ENCODE data around the gene IKZF2.
"Not testable (repeated sequence)": the region's sequence is repeated elsewhere in the genome, so short reads cannot be mapped to it uniquely, and the experiment has no call there.

The IKZF2 gene

DNA sequence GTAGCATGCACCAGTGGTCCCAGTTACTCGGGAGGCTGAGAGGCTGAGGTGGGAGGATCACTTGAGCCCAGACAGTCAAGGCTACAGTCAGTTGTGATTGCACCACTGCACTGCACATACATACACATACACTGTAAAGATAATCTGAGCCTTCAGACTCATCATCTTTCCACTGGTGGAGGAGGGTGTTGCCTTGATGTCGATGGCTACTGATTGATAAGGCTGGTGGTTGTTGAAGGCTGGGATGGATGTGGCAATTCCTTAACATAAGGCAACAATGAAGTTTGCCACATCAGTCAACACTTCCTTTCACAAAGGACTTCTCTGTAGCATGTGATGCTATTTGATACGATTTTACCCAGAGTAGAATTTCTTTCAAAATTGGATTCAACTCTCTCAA lies 118.8 kb downstream of the IKZF2 start:
- no peak for DNase-seq

DNA sequence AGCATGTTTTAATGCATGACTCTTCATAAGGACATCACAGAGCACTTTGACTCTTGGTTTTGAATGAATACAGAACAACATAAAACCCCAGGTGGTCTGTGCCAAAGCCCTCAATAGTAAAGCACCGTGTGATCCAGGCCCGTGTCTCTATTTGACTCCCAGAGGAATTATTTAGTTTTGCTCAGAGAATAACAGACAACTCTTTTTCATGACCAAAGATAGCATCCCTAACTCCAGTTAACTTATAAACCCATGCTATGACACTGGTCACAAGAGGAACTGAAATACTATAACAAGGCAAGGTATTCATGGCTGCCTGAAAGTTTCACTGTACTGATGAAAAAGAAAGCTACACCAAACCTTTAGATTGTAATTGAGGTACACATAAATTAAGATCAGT lies 128.4 kb downstream of the IKZF2 start:
- no peak for DNase-seq

DNA sequence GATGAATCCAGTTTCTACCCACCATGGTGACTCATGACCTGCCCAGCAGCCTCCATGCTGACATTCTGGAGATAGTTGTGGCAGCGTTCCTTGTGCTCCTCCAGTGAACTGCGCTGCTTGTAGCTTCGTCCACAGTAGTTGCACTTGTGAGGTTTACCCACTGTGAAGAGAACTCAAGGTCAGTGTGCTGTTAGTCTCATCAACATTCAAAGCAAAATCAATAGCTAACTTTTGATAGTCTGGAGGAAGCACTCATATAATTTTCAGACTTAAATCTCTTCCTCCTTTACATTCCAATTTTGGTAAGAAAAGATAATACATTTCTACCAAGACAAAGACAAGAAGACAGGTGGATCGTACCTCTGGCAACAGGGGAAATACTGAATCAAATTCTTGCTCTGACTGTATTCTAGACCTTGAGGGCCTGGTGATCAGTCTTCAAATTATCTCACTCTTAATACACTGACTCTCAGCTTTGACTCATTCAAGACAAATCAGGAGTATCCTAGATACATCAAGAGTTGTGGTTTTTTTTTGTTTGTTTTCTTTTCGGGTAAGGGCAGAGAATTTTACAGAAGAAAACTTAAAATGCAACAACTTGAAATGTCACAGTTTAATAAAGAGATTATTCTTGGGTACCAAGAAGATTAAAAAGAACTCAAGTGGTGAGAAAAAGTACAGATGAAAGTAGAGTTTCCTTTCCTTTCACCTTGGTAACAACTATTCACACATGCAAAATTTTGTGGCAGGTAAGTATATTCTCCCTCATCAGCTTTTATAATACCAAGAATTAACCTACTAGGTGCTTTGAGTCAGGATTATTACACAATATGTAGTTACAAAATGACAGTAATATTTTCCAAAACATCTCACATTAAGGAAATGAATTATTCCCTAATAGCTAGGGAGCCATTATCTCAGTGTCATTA lies 129.2 kb downstream of the IKZF2 start:
- no peak for DNase-seq

DNA sequence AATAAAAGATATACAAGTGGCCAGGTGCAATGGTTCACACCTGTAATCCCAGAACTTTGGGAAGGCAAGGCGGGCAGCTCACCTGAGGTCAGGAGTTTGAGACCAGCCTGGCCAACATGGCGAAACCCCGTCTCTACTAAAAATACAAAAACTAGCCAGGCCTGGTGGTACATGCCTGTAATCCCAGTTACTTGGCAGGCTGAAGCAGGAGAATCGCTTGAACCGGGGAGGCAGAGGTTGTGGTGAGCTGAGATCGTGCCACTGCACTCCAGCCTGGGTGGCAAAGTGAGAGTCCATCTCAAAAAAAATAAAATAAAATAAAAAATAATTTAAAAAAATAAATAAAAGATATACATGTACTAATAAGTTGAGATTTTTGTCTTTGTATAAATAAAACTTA lies 130.5 kb downstream of the IKZF2 start:
- DNase-seq: not testable (repeated sequence)

DNA sequence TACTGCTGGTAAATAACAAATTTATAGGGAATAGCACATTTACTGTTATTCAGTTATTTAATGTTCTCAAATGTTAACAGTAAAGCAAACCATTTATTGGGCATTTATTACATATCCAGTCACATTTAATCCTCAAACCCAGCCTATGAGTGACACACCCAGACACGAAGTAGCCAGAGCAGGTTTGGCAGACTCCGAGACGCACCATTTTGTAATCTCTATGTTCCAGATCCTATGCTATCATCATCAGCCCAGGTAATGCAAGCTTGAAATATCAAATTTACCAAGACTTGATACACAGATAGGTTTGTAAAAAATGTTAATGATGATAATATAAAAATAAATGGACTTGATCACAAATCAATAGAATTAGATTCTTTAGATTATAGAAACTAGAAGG lies 131.1 kb downstream of the IKZF2 start:
- no peak for DNase-seq

DNA sequence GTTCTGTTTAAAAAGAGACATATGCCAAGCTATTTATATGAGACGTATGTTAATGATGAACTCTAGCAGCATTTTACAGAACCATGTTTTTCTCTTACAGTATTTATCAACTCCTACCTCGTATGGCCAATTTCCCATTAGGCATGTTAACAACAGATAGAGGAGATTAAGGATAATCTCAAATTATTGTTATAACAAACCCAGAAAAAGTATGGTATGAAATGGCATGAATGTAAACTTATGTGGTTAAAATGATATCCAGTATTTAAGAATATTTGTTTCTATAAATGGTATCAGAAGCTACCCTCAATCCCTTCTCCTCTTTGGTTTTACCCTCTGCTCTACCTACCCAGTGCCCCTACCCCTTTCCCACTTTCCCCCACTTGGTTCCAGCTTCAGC lies 132.0 kb downstream of the IKZF2 start:
- no peak for DNase-seq

DNA sequence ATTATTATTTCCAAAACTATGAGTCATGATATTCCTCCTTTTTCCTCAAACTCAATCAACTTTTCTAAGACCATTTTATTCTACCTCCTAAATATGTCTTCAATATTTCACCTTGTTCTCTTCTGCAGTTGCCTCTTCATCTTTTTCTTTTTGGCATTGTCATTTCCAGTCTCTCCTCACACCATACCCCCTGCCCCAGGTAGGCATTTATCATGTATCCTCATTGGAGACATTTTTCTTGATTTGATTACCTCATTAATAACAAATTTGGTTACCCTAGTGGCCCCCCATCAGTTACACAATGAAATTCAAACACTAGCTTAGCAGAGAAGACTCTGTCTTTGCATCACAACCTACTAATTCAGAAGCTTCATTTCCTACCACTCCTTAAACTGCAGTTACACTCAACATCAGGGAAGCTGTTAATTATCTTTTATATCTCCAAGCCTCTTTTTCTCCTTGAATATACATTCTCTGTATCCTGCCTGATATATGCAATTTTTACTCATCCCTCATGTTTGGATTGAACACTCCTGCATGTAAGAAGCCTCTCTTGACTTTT lies 133.0 kb downstream of the IKZF2 start:
- DNase-seq: no peak

DNA sequence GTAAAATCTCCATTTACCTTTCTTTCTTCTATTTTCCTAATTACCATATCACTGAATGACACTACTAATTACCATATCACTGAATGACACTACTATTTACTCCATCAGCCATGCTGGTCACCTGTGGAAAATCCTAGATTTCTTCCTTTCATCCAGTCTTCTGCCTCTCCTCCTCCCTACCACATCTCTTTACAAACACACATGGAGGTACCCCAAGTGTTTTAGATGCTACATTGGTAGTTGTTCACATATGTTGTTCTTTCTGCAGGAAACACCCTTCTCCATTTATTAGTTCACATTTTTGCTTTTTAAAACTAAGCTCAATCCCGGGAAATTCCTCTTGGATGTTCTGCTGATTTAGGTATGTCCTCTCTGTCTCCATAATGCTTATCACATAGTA lies 134.0 kb downstream of the IKZF2 start:
- DNase-seq: no peak

DNA sequence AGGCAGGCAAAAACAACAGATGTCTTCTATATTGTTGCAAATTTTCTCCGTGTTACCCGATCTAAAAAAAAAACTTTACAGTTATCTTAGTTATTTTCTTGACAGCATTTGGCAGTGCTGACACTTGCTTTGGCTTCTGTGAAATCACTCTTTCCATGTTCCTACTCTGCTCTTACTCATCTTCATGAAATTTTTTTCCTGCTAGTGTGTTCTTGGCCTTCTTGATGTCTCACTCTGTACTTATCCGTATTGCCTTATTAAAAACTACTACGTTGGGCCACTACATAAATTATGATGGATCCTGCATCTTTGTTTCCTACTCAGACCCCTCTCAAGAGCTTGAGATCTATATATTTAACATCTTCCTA lies 134.4 kb downstream of the IKZF2 start:
- DNase-seq: no peak

DNA sequence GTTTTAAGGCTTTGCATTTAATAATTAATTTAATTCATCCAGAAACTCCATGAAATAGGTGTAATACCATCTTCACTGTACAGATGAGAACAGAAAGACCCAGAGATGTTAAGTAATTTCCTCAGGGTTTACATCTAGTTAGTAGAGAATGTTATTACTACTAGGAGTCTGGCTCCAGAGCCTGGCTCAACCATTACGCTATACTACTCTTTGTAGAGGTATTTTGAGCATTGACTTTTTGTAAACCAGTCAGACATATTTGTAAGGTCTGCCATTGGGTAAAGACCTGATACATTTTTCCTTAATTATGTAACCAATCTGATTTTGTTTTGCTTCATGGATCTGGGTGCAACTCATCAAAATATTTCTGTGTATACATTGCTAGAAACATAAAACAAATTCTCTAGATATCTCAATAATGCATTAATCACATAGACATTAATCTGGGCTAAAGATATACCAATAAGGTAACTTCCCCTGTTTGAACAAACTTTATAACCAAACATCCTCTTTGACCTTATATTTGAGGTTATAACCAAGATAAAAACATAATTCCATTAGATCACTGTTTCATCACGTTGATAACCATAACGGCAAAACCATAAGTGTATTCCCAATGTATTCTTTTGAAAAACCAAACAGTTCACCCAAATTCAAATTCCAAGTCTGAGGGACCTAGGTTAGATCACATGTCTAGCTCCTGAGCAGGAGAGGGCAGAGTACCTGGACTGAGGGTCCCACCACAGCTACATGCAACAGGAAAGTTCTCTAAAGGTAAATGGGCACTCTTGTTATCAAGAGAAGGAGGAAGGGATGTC lies 135.0 kb downstream of the IKZF2 start:
- DNase-seq: no peak

DNA sequence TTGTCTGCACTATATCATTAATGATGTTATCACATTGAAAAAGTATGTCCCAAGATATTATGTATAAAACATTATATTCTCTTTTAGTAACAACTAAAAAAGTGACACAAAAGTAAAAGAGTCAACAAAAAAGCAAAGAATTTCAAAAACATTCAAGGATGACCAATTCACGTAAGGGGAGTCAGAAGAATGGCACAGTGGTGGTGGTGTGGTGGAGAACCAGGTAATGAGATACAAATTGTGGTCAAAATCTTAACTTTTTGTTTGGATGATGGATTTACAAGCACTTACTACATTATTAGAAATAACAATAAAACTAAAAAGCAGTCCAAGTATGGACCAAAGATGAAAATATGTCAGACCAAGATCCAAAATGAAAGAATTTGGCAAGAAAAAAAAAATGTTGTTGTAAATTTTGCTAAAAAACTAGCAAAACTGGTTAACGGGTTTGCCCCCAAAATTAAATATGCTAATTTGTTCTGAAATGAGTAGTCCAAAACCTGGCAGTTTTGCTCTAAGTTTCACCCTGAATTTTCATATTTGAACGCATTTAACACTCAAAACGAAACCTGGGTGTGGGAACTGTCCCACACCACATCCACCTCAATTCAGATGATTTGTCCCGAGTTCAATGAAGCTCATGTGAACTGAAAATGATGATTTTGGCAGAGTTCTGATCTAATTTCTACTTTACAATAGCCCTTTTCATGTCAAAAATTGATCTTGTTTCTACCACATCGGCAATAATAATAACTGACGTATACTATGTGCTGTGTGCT lies 135.8 kb downstream of the IKZF2 start:
- DNase-seq: no peak

DNA sequence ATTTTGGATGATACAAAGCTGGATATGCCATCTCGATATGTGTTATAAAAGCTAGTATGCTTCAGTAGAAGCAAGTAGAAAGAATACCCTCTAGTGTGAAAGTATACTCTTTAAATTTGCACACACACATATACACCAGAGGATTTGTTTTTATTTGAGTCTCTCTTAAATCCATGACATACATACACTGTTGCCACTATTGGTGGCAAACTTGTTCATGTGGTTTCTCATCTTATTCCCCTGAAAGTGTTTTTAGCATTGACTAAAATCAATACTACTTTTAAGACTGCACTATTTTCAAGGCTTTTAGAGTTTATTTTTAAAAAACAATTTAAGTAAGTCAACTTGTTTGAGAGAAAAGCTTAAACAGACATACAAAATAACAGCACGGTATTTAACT lies 137.4 kb downstream of the IKZF2 start:
- no peak for DNase-seq

DNA sequence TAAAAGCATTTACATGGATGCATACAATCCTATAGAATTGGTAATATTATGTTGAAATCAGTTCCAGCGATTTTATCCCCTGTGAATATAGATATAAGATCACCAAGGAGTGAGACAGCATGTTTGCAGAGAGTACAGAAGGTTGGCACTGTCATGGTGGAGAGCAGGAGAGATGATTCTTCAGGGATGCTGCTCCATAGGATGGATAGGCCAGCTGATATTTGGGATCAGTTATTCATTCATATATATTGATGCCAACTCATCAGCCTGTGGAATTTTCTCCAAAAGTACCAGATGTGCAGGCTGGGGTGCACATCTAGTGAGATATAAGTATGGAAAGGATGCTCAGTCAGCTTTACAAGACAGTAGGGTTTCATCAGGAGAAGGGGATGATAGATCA lies 139.9 kb downstream of the IKZF2 start:
- DNase-seq: no peak

DNA sequence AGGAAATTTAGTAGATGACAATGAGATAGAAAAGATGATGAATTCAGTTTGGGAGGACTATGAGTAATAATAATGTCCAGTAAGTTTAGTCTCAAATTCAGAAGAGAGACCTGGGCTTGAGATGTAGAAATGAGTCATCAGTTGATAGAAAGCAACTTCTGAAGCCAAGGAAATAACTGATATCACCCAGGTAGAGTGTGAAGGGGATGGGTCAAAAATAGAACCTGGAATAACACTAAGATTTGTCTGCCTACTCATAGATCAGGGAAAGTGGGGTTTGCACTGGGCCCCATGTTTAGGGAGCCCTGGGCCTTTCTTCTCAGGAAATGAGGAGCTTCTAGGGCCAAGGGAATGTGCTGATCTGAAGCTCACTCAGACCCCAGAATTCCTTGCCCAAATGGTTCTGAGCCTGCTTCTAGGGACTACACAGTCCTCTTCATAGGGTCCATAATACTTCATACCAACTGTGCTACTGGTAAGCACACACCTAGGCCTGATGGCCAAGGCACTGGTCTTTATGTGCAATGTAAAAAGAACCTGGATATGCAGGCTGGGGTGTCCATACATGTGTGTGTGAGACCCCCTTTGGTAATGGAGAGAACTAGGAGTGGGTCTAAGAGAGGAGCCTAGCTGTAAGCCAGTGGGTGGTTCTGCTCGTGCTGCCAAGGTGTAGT lies 141.2 kb downstream of the IKZF2 start:
- DNase-seq: no peak

DNA sequence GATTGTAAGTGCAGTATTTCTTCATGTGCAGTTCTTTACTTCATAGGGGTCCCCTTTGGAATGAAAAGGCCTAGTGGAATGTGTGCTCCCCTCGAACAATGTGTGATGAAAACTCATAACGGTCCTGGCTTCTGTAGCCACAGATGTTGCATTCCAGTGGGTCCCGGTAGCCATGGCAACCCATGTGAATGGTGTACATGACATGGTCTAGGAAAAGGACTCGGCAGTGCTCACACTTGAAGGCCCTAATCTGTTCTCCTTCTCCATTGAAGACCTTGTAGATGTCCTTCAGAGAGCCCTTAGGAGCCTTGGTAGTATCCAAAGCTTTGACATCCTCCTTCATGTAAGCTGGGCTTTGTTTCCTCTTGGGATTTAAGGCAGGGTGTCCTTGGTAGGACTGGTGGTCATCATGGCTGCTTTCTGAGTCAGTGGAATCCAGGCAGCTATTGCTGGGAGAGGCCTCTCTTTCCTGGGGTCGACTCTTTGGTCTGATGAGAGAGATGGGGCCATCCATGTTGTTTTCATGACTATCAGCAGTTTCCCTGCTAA lies 144.0 kb downstream of the IKZF2 start:
- no peak for DNase-seq

DNA sequence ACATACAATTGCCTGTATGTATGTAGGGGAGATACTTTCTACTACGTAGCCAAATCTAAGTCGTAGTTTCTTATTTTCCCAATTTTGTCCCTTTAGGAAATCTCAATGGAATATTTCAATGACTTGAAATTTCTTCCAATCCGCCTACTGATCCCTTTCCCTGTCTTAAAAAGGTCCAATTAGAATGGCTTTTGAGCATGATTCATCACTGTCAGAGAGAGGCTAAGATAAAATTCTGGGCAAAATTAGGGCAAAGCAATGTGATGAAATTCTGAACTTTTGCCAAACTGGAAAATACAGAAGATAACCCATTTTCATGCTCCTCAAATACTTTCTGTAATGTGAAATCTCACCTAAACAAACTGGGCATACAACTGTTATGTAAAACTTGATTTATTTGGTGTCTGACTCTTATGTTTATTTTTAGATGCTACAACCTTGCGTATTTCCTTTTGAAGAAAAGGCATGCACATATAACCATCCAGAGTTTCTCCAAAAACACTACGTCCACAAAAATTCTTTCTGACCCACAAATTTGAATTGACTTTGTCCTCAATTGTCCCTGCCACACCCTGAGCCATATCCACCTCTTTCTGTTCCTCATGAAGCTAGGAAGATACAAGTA lies 147.1 kb downstream of the IKZF2 start:
- DNase-seq: no peak

DNA sequence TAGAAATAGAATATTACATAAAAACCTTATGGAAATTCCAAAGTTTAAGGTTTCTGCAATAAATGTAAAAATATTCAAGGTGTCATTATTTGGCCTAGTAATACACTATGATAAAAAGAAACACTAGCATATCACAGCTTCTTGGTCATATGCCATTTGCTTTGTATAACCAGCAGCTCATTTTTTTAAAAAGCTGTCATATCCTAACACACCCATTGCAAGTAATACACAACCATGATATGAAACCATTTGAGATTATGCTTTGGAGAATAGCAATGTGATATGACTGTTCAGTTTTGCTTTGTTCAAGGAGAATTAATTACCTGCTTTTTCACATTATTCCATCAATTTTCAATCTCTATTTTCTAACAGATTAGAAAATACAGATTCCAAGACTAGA lies 149.0 kb downstream of the IKZF2 start:
- no peak for DNase-seq

DNA sequence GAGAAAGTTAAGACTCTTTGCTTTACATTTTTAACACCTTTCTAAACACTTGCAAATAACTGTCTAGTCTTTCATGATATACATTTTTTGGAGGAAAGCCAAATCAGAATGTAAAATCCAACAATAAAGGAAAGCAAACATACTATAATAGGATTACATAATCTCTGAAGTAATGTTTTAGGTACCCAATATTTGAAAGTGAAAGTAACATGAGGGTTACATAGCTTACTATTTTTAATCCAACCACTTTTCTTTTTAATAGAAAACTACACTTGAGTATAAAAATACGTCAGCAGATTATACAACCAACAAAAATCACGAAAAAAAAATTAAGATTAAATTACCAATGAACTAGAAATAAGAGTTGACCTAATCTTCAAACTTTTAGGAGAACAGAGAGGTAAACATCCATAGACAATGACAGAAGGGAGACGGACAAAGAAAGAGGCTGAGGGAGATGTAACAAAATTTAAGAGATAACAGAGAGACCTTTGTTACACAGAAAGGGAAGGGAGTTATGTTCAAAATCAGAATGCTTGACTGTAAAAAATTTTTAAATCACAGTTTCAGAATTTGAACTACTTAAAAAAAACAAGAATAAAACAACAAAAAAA lies 150.0 kb downstream of the IKZF2 start:
- DNase-seq: no peak

DNA sequence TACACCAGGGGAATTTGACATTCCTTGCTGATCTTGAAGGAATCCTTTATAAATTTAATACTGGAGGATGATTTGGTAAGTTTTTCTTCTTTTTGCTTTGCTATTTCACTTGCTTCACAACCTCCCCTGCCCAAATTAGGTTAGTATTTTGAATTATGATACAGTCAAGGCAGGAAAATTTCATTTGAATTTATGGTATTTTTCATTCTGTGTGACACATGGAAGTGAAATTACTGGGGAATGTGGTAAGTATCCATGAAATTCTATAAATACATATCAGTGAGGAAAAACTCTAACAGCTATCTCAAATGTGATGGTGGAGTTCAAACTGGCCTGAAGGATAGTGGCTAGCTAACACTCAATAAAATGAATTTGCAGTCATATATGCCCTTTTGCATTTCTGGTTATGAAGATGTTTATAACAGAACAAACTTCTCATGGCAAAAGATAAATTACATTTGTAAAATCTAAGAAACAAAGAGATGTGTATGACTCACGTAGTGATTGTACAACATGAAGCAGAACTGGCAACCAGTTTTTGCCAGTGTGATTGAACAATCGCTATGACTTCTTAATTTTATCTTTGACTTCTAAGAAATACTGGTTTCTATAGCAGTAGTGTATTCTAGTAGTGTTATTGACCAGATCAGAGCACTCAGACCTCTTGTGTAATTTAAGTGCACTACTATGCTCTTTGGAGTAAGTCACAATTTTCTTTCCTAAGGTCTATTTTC lies 152.6 kb downstream of the IKZF2 start:
- DNase-seq: no peak

DNA sequence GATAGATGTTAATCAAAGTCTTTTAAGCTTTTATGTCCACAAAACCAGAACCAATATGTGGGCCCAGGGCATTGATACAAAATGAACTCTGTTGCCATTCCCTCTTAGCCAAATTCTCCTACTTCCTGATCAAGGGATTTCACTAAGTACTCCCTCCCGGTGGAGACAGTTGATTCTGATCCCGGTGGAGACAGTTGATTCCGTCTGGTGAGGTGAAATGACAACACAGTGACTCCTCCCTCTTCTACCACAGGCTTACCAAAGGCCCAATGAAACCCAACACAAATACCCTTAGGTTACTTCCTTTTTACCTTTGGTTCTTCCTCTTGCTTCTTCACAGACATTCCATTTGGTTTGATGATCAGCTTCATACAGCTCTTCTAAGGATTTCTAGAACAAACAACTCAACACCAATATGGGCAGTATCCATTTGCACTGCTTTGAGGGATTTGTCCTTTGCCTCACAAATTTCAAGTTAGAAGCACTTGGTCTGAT lies 153.8 kb downstream of the IKZF2 start:
- DNase-seq: no peak
